OCI-LY3 (cell line): ENCODE data around the gene ABCA4.

Experiments used
- CTCF ChIP-seq: fragments of 200-600, 300-600 bp; sonication (generic); IDR thresholded peaks from 2 replicates; pipeline ENCODE4 v1.5.1; 2014; ENCODE audit warnings: antibody characterized with exemption, low read length, low read depth
- EZH2phosphoT487 ChIP-seq: fragments of 200-600 bp; shearing (Covaris generic); IDR thresholded peaks from 2 replicates; pipeline ENCODE4 v1.6.1; 2018; ENCODE audit warnings: antibody characterized with exemption, mixed run types, low read depth

- TF ChIP-seq CTCF (no peak), EZH2phosphoT487 (no peak)
Measured at GRCh38 chr1:94042388-94042787, 78.6 kb downstream of the ABCA4 start.
